Fibroblast of the aortic adventitia (primary cell): ENCODE measurements around the gene MAPT. TPM values are rescaled to one million over a fixed set of nuclear protein-coding genes. Genes with fewer than 3 reads are reported as not detected.
A peak's percentile ranks its signal among the peaks of the same experiment; 100 is the strongest.

Source experiments
- DNase-seq: peaks from one replicate; pipeline ENCODE4 v3.0.0-alpha.2; 2010; ENCODE audit warnings: low read depth
- H3K4me3 ChIP-seq: 2 replicates; pipeline ENCODE4 v1.5.1; 2011; ENCODE audit warnings: low read depth, mild to moderate bottlenecking, control low read depth, low read length, moderate library complexity
- total RNA-seq: library from RNA; depleted of rRNA; stranded (reverse); fragments of >200 nt; gene quantifications from 2 replicates; pipeline ENCODE4 v1.2.3, GENCODE V29; 2012; ENCODE audit warnings: low replicate concordance
- TF ChIP-seq, protein P1 (sequence below): IDR thresholded peaks from 2 replicates; pipeline ENCODE4 v1.5.1; 2011; ENCODE audit warnings: mild to moderate bottlenecking, low read length, control low read depth, inconsistent platforms; ENCODE audit not compliant: insufficient read depth

MAPT gene
- total RNA-seq, 1 donor = 0.54 TPM

DNA sequence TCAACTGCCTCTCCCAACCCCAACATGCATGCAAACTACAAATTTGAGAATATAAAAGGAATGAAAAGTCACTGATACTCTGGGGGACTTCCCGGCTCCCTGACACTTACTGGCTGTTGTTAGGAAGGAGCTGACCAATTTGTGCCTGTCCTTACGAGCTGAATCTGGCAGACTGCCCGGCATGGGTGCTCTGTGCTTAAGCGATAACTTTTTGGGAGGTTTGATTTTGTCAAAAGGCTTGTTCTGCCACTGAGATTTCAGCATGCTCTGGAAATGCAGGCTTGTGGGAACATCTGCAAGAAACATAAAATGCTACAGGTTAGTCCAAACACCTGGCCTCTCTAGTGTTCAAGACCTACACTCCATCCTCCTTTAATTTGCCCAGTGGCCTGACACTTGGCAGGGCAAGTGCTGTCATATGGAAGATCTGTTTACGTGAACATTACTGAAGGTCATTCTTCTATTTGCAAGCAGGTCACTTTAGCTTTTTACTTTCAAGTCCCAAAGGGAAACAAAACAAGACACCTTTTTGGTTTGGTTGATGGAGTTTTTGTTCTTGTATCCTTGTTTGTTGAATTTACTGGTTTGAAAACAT, 145.3 kb downstream of the MAPT start:
- no peak overlapping the region for H3K4me3 ChIP-seq
- TF ChIP-seq, protein P1, sequence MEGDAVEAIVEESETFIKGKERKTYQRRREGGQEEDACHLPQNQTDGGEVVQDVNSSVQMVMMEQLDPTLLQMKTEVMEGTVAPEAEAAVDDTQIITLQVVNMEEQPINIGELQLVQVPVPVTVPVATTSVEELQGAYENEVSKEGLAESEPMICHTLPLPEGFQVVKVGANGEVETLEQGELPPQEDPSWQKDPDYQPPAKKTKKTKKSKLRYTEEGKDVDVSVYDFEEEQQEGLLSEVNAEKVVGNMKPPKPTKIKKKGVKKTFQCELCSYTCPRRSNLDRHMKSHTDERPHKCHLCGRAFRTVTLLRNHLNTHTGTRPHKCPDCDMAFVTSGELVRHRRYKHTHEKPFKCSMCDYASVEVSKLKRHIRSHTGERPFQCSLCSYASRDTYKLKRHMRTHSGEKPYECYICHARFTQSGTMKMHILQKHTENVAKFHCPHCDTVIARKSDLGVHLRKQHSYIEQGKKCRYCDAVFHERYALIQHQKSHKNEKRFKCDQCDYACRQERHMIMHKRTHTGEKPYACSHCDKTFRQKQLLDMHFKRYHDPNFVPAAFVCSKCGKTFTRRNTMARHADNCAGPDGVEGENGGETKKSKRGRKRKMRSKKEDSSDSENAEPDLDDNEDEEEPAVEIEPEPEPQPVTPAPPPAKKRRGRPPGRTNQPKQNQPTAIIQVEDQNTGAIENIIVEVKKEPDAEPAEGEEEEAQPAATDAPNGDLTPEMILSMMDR = no peak
- DNase-seq = no peak

DNA sequence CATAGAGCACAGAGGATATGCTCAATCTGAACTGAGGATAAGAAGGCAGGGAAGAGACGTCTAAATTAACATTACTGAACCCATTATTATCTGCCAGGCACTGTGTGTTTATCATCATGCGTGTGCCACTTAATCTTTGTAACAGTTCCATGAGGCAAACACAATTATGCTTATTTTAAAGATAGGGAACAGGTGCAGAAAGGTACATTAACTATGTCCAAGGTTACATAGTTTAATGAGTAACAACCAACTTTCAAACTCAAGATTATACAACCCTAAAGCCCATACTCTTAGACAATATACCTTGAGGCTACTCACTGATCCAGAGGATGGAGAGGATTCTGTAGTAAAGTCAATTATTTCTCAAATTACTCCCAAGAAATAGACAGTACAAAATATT, 147.9 kb downstream of the MAPT start:
- H3K4me3 ChIP-seq = no peak overlapping the region
- TF ChIP-seq, protein P1 = no peak
- no peak for DNase-seq

DNA sequence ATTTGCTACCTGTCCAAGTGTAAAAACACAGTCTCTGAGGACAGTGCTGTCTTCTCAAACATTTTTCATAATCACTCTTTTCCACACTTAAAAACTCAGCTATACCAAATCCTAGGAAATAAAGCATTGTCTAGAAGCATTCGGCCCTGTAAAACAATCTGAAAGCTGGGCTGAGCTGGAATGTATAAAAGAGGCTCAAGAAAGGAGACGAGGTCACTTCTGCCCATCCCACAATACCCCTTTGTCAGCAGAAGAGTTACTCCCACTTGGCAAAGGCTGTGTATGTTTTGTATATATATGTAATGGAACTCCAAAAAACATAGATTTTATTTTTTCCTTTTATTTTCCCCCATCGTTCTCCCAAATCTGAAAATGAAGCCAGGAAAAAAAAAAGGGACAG, 148.6 kb downstream of the MAPT start:
- no peak for DNase-seq
- no peak overlapping the region for H3K4me3 ChIP-seq
- TF ChIP-seq, protein P1 = no peak

DNA sequence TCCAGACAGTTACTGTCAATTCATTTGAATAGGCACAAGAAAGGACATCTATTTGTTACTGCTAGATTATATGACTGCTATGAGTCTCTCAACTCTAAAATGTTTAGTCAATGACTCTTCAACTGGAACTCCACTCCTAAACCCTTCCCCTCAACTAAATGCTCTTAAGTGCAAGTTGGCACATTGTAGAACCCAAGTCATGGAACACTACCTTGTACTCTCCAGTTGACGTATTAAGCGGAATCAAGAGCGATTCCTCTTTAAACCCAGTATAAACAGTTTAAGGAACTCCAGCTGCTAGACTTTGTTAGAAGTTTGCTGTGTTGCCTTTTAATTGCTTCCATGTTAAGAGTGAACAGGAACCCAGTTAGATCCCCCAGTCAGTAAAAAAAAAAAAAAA, 149.3 kb downstream of the MAPT start:
- DNase-seq = no peak
- TF ChIP-seq, protein P1 = no peak
- no peak overlapping the region for H3K4me3 ChIP-seq

DNA sequence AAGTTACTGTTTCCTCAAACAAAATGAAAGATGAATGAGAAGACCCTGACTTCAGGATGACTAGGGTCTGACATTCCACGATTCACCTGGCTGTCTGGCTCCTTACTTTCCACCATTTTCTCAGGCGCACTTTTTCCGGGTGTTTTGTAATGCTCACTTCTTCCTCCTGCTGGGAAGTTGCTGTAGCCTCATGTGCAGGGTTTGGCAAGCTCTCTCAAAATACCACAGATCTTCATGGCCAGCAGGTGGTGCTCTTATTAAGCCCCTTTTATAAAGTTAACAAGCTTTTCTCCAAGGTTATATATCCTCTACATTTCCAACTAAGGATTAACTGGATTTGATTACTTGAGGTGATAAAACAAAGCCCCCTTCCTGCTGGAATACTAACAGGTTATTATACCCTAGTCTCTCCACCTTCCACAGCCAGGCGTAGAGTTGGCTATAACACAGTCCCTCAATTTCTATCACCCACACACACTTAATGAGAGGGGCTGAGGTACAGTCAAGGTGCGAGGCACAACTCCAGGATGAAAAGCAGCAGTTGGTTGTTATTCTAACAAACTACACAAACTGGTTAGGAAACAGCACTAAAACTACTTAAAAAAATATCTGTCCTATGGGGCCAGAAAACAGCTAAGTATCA, 150.1 kb downstream of the MAPT start:
- DNase-seq = peak; percentile 92
- H3K4me3 ChIP-seq = no peak overlapping the region
- TF ChIP-seq, protein P1 = peak; percentile 77

DNA sequence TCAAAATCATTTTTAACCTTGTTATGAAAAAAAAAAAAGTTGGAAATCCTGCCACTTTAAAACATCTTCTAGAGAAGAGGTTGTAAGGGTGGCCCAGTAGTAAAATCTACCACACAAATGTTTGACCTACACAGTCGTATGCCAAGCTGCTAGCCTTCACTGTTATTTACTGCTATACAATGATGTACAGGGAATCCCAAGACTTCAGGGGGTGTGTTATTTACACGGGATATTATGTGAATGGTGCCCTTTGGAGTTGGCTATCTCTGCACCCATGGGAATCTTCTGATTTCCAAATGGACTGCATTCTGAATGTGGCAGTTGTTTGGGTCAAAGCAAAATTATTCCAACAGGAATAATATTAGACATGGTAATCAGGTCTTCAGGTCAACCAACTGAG, 150.6 kb downstream of the MAPT start:
- no peak for DNase-seq
- H3K4me3 ChIP-seq = no peak overlapping the region
- TF ChIP-seq, protein P1 = no peak
